GM21447 (cell line): Measurements from ENCODE around the gene ACE.

Experiments used
- ATAC-seq: cut with Tn5 transposase; IDR thresholded peaks from one replicate; pipeline ENCODE4 v1.9.1; 2021; ENCODE audit not compliant: unreplicated experiment

ACE gene

DNA sequence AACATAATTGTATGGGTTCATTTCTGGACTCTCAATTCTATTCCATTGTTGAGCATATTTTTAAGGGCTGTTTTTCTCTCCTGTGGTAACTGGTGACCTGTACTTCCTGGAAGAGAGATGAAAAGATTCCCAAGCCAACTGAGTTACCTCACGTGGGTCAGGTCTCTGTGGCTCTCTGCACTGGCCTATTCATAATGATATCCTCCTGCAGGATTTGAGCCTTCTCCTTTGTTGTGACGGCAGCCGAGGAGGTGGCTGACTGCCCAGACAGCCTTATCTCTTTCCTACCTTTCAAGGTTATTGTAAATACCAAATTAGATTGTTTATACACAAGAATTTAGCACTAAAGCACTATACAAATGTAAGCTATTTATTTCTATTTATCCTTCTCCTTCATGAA, 2.7 kb upstream of the ACE start:
- ATAC-seq, result no peak

DNA sequence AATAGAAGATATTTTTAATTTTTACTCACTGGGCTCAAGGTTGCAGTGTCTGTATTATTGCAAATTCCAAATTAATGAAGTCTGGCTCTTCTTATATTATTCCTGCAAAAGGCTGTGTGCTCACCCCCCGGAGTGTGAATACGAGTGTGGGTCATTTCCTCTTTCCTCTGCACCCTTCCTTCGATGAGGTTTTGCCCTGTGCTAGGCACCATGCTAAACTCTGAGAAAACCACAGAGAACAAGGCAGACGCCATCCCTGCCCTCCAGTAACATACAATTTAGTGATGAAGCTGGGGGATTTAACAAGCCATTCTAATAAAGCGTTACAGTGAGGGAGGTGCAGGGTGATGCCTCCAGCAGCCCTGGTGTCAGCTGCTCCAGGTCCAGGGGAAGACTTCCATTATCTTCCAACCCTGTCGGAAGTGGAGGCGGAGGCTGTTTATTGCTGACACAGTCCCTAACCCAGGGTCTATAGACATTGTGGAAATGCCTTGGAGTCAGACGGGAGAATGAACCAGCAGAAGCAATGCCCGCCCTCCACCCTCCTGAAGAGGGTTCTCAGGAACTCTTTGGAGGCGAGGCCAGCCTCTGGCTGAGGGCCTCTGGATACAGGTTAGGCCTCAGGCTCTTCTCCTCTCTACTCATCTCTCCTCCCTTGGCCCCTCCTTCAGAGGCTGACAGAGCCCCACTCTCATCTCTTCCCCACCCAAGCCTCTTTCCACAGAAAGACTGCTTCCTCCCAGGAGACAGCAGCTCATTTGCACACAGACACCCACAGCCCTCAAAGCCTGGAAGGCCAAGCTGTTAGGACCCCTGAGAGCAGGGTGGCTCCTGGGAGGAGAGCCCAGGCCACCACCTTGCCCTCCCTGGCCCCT, 2.0 kb upstream of the ACE start:
- no peak for ATAC-seq

DNA sequence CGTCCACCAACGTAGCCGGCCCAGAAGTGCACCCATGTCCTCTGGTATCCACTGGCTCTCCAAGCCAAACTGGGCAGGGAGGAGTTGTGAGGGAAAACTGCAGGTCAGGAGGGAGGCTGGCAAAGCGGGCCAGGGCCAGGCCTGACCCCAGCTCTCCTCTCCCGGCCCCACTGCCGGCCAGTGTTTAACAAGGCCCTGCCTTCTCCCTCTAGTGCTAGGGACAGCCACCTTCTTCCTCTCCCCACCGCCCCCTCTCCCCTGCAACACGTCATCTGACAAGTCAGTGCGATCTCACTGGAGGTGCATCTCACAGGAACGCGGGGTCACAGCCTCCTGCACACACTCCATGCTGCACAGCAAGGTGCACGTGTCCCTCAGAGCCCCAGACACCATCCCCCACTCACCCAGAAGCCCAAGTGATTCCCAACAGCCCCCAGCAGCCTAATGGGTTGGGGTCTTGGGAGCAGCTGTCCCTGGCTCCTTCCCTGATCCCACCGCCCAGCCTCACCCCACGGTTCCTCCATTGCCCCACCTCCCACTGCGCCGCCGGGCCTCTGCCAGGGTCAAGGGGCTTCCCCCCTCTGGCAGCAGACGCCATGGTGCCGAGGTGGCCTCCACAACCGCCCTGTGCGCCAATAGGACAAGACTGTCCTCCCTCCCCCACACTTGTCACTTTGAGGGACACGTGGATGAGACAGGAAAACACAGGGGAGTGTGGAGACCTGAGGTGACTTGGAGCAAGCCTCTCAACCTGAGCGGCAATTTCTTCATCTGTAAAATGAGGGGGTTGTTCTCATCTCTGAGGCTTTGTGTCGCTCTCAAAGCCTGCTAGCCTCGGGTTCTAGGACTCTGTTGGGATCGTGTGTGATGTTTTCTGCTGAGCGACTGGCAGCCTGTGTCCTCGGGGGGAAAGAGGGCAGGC, 1.1 kb upstream of the ACE start:
- no peak for ATAC-seq

DNA sequence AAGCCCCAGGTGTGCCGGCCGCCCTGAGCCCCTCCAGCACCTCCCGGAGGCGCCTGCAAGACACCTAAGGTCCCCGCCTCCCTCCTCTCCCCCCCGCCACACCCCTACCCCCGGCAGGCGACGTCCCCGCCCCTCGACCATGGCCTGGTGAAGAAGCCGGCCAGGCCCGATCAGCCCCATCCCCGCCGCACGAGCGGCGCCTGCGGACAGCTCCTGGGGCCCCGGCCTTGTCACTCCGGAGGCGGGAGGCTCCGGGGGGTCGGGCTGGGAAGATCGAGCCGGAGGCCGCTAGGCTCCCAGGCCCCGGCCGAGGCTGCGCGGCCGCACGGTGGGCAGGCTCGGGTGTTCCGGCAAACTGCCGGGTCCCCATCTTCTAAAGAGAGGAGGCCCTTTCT, 405 bp upstream of the ACE start:
- ATAC-seq, result no peak

DNA sequence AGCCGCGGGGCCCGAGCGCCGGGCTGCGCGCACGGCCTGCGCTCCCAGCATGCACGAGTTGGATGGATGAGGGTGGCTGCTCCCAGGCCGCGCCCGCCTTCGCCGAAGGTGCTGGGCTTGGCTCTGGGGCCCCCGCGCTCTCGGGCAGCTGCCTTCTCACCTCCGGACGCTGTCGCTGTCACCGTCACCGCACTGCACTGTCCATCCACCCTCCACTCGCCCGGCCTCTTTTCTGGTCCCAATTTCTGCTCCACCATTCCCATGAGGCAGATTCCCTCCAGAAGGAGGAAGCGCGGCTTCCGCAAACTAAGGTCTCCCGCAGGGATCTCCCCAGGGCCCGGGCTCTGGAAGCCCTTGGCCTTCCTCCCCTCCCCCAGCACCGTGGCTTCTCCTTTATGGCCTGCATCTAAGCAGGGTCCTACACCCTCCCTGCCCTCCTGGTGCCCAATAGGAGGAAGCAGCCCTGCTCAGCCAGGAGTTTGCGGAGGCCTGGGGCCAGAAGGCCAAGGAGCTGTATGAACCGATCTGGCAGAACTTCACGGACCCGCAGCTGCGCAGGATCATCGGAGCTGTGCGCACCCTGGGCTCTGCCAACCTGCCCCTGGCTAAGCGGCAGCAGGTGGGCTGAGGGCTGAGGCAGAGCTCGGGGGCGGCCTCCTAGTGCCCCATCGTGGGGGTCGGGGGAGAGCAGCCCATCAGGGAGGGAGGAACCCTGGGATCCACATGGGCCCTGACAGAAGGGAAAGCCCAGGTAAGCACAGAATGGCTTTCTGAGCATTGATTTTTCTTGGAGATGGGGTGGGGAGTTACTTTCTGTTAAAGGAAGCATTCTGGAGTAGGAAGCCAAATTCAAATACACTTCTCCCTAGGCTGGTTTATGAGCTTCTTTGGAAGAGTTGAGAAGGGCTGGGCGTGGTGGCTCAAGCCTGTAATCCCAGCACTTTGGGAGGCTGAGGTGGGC, 899 bp downstream of the ACE start:
- ATAC-seq, result no peak

DNA sequence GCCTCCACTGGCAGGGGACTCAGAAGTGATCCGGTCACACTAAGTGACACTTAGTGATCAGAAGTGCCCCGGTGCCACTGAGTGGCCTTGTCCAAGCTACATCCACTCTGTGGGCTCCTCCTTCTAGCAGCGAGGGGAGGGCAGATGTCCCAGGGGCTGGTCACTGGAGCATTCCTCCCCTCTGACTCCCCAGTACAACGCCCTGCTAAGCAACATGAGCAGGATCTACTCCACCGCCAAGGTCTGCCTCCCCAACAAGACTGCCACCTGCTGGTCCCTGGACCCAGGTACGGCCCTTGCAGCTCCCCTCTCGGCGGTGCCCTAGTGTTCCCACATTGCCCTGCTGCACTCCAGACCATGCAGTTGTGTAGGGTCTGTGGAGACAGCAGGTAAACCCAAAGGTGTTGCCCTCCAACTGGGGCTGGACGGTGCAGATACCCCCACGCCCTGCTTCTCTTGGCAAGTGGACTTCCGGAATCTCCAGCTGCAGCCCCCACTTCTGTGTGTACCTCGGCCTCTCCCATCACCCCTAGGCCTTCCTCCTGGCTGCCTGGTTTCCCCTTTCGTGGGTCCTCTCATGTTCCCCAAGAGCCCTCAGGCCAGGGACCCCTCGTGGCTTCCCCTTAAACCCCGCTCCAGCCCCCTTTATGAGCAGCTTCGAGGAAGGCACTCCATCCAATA, 2.1 kb downstream of the ACE start:
- ATAC-seq, result peak; percentile 77

DNA sequence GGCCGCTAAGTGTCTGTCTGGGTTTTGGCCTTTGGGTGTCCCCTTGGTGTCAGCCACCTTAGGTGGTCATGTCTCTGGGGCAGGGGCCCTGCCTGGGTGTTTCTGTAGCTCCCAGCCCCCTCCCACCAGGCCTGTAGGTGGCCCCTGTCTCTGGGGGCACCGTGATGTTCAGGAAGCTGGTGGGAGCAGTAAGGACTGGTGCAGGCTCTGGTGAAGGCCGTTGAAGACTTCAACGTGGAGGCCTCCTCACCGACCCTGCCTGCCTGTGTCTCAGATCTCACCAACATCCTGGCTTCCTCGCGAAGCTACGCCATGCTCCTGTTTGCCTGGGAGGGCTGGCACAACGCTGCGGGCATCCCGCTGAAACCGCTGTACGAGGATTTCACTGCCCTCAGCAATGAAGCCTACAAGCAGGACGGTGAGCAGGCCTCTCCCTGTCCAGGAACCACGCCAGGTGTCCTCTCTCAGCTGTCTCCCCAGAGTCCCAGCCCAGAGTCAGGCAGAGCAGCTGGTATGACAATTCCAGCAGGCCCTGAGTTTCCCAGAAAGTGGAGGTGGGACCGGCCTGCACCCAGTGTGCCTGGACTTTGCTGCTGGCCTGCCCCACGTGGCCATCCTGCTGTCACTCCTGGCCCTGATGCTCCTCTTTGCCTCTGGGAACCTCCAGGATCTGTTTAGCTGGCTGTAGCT, 2.8 kb downstream of the ACE start:
- no peak for ATAC-seq

DNA sequence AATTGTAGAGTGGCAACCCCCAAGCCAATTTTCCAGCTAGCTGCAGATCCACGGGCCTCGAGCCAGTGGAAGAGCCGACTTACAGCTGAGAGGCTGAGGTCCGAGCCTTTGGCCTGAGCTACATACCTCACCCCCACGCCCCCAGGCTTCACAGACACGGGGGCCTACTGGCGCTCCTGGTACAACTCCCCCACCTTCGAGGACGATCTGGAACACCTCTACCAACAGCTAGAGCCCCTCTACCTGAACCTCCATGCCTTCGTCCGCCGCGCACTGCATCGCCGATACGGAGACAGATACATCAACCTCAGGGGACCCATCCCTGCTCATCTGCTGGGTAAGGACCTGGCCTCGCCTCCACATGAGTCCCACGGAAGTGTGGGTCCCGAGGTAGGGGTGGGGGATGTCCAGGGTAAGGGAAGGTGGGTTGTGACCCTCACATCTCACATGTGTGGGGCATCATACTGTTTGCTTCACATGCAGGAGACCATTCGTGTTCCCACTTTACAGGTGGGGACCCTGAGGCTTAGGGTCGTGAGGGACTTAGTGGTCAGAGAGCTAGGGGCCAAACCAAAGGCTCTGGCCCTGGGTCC, 3.4 kb downstream of the ACE start:
- no peak for ATAC-seq

DNA sequence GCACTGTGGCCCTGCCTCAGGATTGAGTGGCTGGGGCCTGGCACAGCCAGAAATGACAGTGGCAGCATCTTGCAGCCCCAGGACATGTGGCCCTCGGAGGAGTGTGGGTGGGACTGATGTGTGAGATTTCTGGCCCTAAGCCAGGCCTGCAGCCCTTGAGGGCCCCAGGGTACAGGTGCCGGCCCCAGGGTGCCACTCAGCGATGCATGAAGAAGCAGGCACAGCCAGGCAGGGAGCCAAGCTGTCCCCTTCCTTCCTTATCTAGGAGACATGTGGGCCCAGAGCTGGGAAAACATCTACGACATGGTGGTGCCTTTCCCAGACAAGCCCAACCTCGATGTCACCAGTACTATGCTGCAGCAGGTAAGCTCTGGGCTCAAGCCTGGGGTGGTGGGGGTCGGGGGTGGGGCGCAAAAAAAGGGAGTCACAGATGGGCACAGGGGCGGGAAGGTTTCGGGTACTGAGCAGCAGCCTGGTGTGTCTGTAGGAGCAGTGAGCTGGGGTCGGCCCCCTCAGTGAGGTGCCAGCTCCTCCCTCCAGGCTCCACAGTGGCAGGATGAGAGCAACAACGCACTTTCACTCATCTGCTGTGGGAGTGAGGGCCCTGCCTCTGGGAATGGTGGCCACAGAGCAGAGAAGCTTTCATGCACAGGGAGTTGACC, 4.1 kb downstream of the ACE start:
- ATAC-seq, result no peak

DNA sequence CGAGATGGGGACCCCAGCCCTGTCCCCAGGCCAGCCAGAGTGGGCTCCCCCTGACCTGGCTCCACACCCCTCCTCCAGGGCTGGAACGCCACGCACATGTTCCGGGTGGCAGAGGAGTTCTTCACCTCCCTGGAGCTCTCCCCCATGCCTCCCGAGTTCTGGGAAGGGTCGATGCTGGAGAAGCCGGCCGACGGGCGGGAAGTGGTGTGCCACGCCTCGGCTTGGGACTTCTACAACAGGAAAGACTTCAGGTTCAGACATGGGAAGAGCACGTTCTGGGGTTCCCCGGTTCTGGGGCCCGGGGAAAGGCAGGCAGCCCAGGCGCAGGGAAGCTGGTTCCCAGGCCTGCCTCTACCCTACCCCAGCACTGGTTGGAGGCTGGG, 4.6 kb downstream of the ACE start:
- no peak for ATAC-seq

DNA sequence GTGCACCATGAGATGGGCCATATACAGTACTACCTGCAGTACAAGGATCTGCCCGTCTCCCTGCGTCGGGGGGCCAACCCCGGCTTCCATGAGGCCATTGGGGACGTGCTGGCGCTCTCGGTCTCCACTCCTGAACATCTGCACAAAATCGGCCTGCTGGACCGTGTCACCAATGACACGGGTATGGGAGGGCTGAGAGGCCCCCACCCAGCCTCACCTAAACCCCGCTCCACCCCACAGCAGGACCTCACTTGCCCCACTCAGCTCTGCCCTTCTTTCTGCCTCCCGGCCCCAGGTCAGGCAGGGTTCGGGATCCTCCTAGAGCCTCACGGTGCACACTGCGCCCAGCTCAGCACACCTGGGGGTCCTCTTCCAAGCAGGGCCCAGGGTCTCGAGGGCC, 5.6 kb downstream of the ACE start:
- no peak for ATAC-seq

DNA sequence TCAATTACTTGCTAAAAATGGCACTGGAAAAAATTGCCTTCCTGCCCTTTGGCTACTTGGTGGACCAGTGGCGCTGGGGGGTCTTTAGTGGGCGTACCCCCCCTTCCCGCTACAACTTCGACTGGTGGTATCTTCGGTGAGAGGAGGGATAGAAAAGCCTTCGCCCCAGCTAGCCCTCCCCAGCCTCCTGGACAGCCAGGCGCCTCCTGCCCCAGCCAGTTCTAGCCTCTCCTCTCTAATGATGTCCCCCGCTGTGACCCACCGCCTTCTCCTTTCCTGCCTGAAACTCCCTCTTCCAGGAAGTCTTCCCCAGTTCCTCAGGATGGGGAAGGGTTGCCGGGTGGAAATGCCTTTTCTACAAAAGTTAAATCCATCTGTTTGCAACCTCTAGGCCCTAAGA, 6.2 kb downstream of the ACE start:
- no peak for ATAC-seq

DNA sequence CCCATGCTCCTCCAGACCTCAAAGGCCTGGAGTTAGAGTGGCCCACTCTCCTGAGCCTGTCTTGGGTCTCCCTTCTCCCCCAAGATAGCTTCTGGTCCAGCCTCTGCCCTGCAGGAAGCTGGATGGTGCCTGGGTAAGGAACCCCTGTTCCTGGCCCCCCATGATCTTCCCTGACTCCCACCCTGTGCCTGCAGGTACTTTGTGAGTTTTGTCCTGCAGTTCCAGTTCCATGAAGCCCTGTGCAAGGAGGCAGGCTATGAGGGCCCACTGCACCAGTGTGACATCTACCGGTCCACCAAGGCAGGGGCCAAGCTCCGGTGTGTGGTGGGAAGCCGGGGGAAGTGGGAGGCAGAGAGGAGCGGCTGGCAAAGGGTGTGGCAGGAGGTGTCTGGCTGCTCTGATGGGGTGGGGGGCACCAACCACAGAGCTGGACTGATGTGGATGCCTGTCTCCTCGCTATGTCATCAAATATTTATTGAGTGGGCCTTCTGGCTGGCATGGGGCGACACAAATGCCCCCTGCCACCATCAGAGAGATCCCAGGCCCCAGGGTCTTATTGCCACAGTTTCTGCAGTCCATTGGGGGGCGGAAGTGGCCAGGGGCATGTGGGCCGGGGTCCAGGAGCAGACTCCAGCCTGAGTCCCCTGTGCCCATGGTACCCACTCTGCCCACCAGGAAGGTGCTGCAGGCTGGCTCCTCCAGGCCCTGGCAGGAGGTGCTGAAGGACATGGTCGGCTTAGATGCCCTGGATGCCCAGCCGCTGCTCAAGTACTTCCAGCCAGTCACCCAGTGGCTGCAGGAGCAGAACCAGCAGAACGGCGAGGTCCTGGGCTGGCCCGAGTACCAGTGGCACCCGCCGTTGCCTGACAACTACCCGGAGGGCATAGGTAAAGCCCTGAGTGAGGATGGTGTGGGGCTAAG, 7.1 kb downstream of the ACE start:
- no peak for ATAC-seq

DNA sequence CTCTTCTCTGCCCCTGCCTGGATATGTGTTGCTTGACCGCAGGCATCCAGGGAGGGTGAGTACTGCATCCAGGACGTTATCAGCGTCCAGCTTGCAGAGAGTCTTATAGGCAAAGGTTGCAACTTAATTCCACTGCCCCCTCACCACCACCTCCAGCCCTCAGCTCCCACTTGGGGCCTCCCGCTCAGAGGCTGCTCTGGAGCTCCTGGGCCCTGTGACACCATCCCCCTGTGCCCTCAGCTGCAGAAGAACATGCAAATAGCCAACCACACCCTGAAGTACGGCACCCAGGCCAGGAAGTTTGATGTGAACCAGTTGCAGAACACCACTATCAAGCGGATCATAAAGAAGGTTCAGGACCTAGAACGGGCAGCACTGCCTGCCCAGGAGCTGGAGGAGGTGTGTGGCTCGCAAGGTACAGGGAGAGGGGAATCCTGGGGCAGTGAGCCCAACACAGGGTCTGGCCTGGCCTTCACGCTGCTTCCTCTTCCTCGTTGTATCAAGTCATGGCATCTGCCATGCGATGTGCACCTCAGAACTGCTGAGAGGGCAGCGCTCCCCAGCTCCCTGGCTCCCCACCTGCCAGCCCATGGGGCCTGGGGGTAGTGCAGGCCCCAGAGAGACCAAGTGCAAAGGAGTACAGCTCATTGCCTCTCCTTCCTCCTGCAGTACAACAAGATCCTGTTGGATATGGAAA, 9.6 kb downstream of the ACE start:
- ATAC-seq, result no peak

DNA sequence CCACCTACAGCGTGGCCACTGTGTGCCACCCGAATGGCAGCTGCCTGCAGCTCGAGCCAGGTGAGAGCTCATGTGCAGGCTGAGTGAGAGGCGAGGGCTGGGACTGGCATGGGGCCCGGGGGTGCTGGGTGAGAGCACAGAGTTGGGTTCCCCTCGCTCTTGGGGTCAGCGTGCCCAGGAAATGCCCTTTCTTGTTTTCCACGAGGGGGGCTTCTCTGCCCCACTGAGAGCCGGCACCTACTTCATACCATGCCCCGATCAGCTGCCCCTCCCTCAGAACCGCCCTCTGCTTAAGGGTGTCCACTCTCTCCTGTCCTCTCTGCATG, 10.1 kb downstream of the ACE start:
- no peak for ATAC-seq

DNA sequence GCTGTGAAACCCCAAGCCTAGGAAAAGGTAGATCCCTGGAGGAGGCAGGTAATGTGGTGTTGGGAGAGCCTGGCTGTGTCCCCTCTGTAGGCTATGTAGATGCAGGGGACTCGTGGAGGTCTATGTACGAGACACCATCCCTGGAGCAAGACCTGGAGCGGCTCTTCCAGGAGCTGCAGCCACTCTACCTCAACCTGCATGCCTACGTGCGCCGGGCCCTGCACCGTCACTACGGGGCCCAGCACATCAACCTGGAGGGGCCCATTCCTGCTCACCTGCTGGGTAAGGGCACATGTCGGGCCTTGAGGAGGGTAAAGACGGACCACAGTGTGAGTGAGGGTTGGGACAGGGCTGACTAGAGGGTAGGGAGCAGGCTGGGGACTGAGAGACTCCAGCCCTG, 12.0 kb downstream of the ACE start:
- no peak for ATAC-seq

DNA sequence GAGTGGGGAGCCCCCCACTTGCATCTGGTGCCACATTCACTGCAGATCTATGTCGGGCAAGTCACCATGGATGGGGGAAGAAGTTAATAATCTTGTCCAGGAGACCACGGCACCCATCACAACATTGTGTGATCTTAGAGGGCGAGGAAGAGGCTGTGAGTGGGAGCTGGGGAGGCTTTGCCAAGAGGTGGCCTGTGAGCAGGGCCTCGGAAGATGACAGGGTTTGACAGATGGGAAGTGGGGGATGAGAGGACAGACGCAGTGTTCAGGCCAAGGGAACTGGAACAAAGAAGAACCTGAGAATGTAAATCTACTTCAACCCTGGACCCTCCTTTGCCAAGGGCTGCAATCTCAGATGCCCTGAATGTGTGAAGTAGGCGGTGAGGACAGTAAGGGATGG, 12.4 kb downstream of the ACE start:
- ATAC-seq, result no peak
